Ishikawa (cell line): ENCODE results near the gene SLC24A3.

Experiments
- NFIC ChIP-seq: IDR thresholded peaks from 2 replicates; pipeline ENCODE4 v1.6.1; 2012
- TAF1 ChIP-seq: IDR thresholded peaks from 2 replicates; pipeline ENCODE4 v1.6.1; 2012; ENCODE audit warnings: low read depth, mild to moderate bottlenecking

DNA sequence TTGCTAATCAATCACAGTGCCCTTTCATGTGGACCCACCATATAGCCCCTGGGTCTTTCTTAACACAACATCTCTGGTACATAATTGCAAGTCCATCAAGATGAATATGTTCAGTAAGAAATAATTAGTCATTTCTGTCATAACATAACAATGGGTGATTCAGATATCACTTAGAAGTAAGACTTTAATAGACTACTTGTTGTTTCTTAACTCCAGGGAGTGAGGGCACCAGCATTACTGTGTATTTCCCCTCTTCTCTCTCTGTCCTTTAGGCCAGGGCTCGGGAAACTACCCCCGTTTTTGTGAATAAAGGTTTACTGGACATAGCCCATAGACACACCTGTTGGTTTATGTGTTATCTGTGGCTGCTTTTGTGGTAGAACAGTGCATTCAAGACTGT is 123.5 kb downstream of the SLC24A3 start:
- no peak for TF ChIP-seq NFIC
- TF ChIP-seq TAF1: no peak
